Measurements from ENCODE around the gene CPNE4. TPM values are rescaled to one million over a fixed set of nuclear protein-coding genes. Genes with fewer than 3 reads are reported as not detected.

CPNE4 gene
- total RNA-seq, 4 donors from 2014 or later: 0.10 to 0.25 (median 0.16) TPM; not detected in 1

- H3K4me3 ChIP-seq (ENCODE audit: low read depth, poor library complexity, severe bottlenecking): no peak overlapping the region
- intact Hi-C loops (cut with DNase I; ENCODE audit: low total_unique reads): no loop called here
- TF ChIP-seq POLR2A (IDR thresholded peaks at IDR 0.05): no peak
- TF ChIP-seq, protein P1, sequence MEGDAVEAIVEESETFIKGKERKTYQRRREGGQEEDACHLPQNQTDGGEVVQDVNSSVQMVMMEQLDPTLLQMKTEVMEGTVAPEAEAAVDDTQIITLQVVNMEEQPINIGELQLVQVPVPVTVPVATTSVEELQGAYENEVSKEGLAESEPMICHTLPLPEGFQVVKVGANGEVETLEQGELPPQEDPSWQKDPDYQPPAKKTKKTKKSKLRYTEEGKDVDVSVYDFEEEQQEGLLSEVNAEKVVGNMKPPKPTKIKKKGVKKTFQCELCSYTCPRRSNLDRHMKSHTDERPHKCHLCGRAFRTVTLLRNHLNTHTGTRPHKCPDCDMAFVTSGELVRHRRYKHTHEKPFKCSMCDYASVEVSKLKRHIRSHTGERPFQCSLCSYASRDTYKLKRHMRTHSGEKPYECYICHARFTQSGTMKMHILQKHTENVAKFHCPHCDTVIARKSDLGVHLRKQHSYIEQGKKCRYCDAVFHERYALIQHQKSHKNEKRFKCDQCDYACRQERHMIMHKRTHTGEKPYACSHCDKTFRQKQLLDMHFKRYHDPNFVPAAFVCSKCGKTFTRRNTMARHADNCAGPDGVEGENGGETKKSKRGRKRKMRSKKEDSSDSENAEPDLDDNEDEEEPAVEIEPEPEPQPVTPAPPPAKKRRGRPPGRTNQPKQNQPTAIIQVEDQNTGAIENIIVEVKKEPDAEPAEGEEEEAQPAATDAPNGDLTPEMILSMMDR (IDR thresholded peaks at IDR 0.05): no peak
- DNase-seq (ENCODE audit: low spot score in 2 of 2): no peak
- WGBS, 2 donors: 84 to 88% methylated on average over 3 of the region's 3 CpGs
Observed at GRCh38 chr3:131988209-131988608, 46.6 kb downstream of the CPNE4 start.

DNA sequence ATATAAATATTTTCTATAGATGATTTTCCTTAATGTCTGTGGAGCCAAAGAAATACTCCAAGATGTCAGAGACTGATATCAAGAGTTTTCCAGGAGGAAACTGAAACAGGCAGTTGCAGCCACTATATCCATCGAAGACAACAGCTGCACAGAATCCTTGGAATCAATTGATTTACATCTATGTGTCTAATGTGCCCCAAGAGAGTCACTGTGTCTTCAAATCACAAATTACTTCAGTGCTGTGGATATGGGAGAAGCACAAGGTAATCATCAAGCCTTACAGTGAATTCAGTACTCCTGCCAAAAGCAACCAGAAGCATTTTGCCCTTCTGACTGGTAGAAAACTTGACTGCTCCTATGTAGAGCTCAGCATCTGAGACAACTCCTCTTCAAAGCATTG lies 51.1 kb downstream of the CPNE4 start:
- DNase-seq (ENCODE audit: low spot score in 2 of 2): no peak
- TF ChIP-seq, protein P1 (IDR thresholded peaks at IDR 0.05): no peak
- TF ChIP-seq POLR2A (IDR thresholded peaks at IDR 0.05): no peak
- intact Hi-C loops (cut with DNase I; ENCODE audit: low total_unique reads): no loop called here
- H3K4me3 ChIP-seq (ENCODE audit: low read depth, poor library complexity, severe bottlenecking): no peak overlapping the region
- WGBS, 2 donors: 43 to 64% methylated on average over 1 of the region's 1 CpG

- H3K4me3 ChIP-seq (ENCODE audit: low read depth, poor library complexity, severe bottlenecking): no peak overlapping the region
- no peak for DNase-seq (ENCODE audit: low spot score in 2 of 2)
- no peak for TF ChIP-seq POLR2A (IDR thresholded peaks at IDR 0.05)
- TF ChIP-seq, protein P1 (IDR thresholded peaks at IDR 0.05): no peak
- intact Hi-C loops (cut with DNase I; ENCODE audit: low total_unique reads): no loop called here
- WGBS, 2 donors: 87 to 93% methylated on average over 4 to 7 of the region's 7 CpGs
Observed at GRCh38 chr3:131981323-131981722, 53.5 kb downstream of the CPNE4 start.

DNA sequence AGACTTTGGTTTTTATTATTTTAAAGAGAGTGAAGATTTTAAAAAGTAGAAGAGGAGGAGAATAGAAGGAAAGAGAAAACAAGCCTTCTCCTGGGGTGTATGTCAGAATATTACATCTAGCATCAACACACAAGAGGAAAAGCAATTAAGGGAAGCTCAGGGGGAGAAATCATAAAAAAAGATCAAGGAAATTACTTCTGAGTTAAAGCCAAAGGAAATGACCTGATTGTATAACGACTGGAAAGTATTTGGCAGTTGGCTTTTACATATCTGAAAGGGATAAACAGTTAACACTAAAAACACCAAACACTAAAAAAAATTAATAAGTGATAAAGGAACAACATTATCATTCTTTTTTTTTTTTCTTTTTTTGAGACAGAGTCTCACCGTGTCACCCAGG lies 58.4 kb downstream of the CPNE4 start:
- TF ChIP-seq, protein P1 (IDR thresholded peaks at IDR 0.05): no peak
- no peak for TF ChIP-seq POLR2A (IDR thresholded peaks at IDR 0.05)
- intact Hi-C loops (cut with DNase I; ENCODE audit: low total_unique reads): no loop called here
- DNase-seq (ENCODE audit: low spot score in 2 of 2): no peak

GRCh38 chr3:131975047-131975446 lies 59.8 kb downstream of the CPNE4 start:
- TF ChIP-seq POLR2A (IDR thresholded peaks at IDR 0.05): no peak
- TF ChIP-seq, protein P1 (IDR thresholded peaks at IDR 0.05): no peak
- no peak for DNase-seq (ENCODE audit: low spot score in 2 of 2)
- WGBS, 2 donors: 58 to 63% methylated on average over 6 of the region's 6 CpGs
- intact Hi-C loops (cut with DNase I; ENCODE audit: low total_unique reads): no loop called here
- no peak overlapping the region for H3K4me3 ChIP-seq (ENCODE audit: low read depth, poor library complexity, severe bottlenecking)

More for the DNA sequence above, 58.4 kb downstream of the CPNE4 start:
- H3K4me3 ChIP-seq (ENCODE audit: low read depth, poor library complexity, severe bottlenecking): no peak overlapping the region
- WGBS, 2 donors: 27 to 33% methylated on average over 2 of the region's 2 CpGs

GRCh38 chr3:131973731-131974130 lies 61.1 kb downstream of the CPNE4 start:
- intact Hi-C loops (cut with DNase I; ENCODE audit: low total_unique reads): no loop called here
- 38 to 54% methylated on average over 4 of the region's 4 CpGs for WGBS, 2 donors
- no peak overlapping the region for H3K4me3 ChIP-seq (ENCODE audit: low read depth, poor library complexity, severe bottlenecking)
- TF ChIP-seq, protein P1 (IDR thresholded peaks at IDR 0.05): no peak
- no peak for TF ChIP-seq POLR2A (IDR thresholded peaks at IDR 0.05)
- DNase-seq (ENCODE audit: low spot score in 2 of 2): no peak
